PC-9 (cell line): ENCODE data around the gene VPS11. TPM values are rescaled to one million over a fixed set of nuclear protein-coding genes. Genes with fewer than 3 reads are reported as not detected.

ENCODE experiments used
- BruUV-seq: library from RNA; stranded (reverse); fragments of 400-500 nt; replicated peaks from 2 replicates; lab custom pipeline; 2021; lab: Mats Ljungman, UMichigan
- CTCF ChIA-PET: fragments of 300-600 bp; sonication (Branson Sonifier 250); formaldehyde crosslinking; loops from one replicate; lab custom pipeline; 2022; ENCODE audit warnings: antibody characterized with exemption; lab: Charles Lee
- POLR2A ChIA-PET: fragments of 300-600 bp; sonication (Branson Sonifier 250); formaldehyde crosslinking; loops from one replicate; lab custom pipeline; 2022; ENCODE audit warnings: antibody characterized with exemption; ENCODE audit not compliant: unreplicated experiment; lab: Charles Lee
- DNase-seq, 2 experiments: peaks; one replicate each; pipeline versions ENCODE4 v3.0.0 to v3.0.0-alpha.2; 2015 to 2022; ENCODE audit warnings: mixed read lengths in 1 of 2
- H2AFZ ChIP-seq: fragments of 200-600 bp; sonication (generic); 2 replicates; pipeline ENCODE4 v1.8.1; 2017; ENCODE audit warnings: antibody characterized with exemption
- H3F3A ChIP-seq: fragments of 200-600 bp; sonication (generic); 2 replicates; pipeline ENCODE4 v1.8.1; 2017; ENCODE audit warnings: antibody characterized with exemption, mild to moderate bottlenecking, low read depth; ENCODE audit not compliant: insufficient read depth
- H3K27ac ChIP-seq: fragments of 200-600 bp; sonication (generic); 2 replicates; pipeline ENCODE4 v1.6.1; 2016; ENCODE audit warnings: mixed run types
- H3K27me3 ChIP-seq: fragments of 200-600 bp; sonication (generic); 2 replicates; pipeline ENCODE4 v1.6.1; 2016; ENCODE audit warnings: low read depth, mixed run types; ENCODE audit not compliant: insufficient read depth
- H3K36me3 ChIP-seq: fragments of 200-600 bp; sonication (generic); 2 replicates; pipeline ENCODE4 v1.6.1; 2016; ENCODE audit warnings: low read depth, mixed run types
- H3K4me1 ChIP-seq: fragments of 200-600 bp; sonication (generic); replicated peaks from 2 replicates; pipeline ENCODE4 v1.6.1; 2016; ENCODE audit warnings: mixed run types; ENCODE audit not compliant: insufficient read depth
- H3K4me2 ChIP-seq: fragments of 200-600 bp; sonication (generic); 2 replicates; pipeline ENCODE4 v1.6.1; 2017; ENCODE audit warnings: mixed run types
- H3K4me3 ChIP-seq: fragments of 200-600 bp; sonication (generic); 2 replicates; pipeline ENCODE4 v1.6.1; 2016; ENCODE audit warnings: mixed run types
- H3K79me2 ChIP-seq: fragments of 200-600 bp; sonication (generic); 2 replicates; pipeline ENCODE4 v1.6.1; 2017; ENCODE audit warnings: low read depth, mixed run types
- H3K9me2 ChIP-seq: fragments of 200-600 bp; sonication (generic); 2 replicates; pipeline ENCODE4 v1.8.1; 2017; ENCODE audit warnings: mild to moderate bottlenecking; ENCODE audit not compliant: insufficient read depth
- H3K9me3 ChIP-seq: fragments of 200-600 bp; sonication (generic); 2 replicates; pipeline ENCODE4 v1.8.1; 2016; ENCODE audit warnings: low read depth; ENCODE audit not compliant: insufficient read depth
- H4K20me1 ChIP-seq: fragments of 200-600 bp; sonication (generic); 2 replicates; pipeline ENCODE4 v1.8.1; 2017; ENCODE audit not compliant: insufficient read depth
- EZH2 ChIP-seq: fragments of 200-600 bp; sonication (generic); IDR thresholded peaks from 2 replicates; pipeline ENCODE4 v1.8.0; 2017; ENCODE audit warnings: antibody characterized with exemption, low read depth
- intact Hi-C: fragments of 100-400 bp; cut with micrococcal nuclease; formaldehyde crosslinking; loops from one replicate; pipeline ENCODE4 v1.10.0; 2022; ENCODE audit not compliant: unreplicated experiment
- total RNA-seq: library from RNA; stranded (reverse); gene quantifications from 2 replicates; pipeline ENCODE4 v1.2.3, GENCODE V29; 2021
- TF ChIP-seq, protein P1 (sequence below): fragments of 200-600 bp; sonication (generic); conservative IDR thresholded peaks from 2 replicates; pipeline ENCODE4 v1.6.1; 2017; ENCODE audit warnings: mixed run types, antibody characterized with exemption, mild to moderate bottlenecking, moderate library complexity

Gene VPS11
- total RNA-seq, 1 experiment from 2014 or later, result 21.1 TPM

DNA sequence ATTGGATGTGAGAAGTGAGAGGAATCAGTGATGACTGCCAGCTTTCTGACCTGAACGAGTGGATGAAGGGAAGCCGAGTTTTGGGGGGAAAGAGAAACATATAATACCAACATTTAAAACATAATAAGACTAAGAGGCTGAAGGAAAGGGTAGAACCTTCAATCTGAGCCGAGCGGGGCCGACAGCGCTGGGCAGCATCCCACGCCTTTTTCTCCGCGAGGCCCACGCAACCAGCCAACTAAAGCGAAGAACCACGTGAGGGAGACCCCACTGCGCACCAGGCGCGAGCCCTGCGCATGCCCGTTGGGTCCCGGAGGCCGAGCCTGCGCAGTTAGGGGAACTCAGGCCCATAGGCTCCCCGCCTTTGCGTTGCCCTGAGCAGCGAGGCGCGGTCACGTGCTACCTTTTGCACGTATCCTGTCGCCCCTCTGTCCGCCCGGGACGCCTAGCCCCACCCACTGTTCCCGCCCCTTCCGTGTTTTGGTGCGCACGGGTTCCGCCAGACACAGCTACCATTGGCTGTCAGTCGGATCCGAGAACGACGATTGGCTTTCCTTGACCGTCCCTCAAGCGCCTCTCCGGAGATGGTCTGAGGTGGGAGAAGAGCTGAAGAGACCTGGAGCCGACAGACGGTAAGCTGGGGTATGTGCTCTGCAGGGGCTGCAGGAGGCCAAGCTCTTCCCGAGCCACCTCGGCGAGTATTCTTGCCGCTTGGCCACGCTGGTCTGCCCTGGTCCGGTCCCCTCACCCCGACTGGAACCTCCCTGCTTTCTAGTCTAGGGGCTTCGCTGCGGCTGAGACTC is 53.6 kb downstream of the VPS11 start, which contains the start of gene HINFP:
Gene HINFP (plus strand): TSS at position 573 of the 803 bp plus-strand sequence. CDS start 5,365 bp downstream, outside the sequence.
- Histone ChIP-seq H3F3A (peaks cover 22% of the 10 kb centered on the region; the same call in 1 of the 2 replicates), H3K9me3 (no peaks in the 10 kb centered on the region), H3K27me3 (no peaks in the 10 kb centered on the region), H3K4me1 (peaks cover 18% of the 10 kb centered on the region), H2AFZ (peak within 1 kb of the TSS; percentile 92), H3K4me2 (peak within 1 kb of the TSS; percentile 97), H4K20me1 (peaks cover 7% of the 10 kb centered on the region; the same call in 1 of the 2 replicates), H3K36me3 (peaks cover 12% of the 10 kb centered on the region; the same call in 1 of the 2 replicates), H3K79me2 (peaks cover 29% of the 10 kb centered on the region), H3K27ac (peak within 1 kb of the TSS; percentile 10; the same call in 1 of the 2 replicates), H3K4me3 (peak within 1 kb of the TSS; percentile 75), H3K9me2 (no peaks in the 10 kb centered on the region)
- no peak for TF ChIP-seq EZH2
- TF ChIP-seq, protein P1, sequence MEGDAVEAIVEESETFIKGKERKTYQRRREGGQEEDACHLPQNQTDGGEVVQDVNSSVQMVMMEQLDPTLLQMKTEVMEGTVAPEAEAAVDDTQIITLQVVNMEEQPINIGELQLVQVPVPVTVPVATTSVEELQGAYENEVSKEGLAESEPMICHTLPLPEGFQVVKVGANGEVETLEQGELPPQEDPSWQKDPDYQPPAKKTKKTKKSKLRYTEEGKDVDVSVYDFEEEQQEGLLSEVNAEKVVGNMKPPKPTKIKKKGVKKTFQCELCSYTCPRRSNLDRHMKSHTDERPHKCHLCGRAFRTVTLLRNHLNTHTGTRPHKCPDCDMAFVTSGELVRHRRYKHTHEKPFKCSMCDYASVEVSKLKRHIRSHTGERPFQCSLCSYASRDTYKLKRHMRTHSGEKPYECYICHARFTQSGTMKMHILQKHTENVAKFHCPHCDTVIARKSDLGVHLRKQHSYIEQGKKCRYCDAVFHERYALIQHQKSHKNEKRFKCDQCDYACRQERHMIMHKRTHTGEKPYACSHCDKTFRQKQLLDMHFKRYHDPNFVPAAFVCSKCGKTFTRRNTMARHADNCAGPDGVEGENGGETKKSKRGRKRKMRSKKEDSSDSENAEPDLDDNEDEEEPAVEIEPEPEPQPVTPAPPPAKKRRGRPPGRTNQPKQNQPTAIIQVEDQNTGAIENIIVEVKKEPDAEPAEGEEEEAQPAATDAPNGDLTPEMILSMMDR, result no peak
- no TSS peak for BruUV-seq
- peak; percentile 99 for DNase-seq
- CTCF ChIA-PET, result interaction anchor here (0.6 to 1.1 kb wide), 4 partner anchors 19 to 354 kb away, joined by 3 to 6 read pairs (median 4); partner anchors contain the start of gene DPAGT1
- intact Hi-C loops, result loop anchor here (2.0 kb wide), 1 partner anchor 14 kb away; the partner anchor contains the start of gene C2CD2L
- POLR2A ChIA-PET, result interaction anchor here (0.5 to 1.1 kb wide), 17 partner anchors 13 to 1970 kb away, joined by 3 to 8 read pairs (median 4); partner anchors contain the start of gene C2CD2L

DNA sequence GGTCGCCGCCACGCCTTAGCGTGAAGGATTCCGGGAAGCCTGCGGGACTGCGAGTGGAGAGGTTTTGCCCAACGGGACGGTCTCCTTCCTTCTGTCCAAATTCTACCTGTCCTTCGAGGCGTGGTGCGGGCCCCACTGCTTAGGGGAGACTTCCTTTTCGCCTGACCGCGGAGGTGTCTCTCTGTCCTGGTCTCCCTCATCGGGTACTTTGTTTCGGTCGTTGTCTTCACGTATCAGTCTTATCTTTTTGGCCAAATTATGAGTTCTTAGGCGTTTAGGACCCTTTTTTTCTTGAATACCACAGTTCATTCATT is 54.1 kb downstream of the VPS11 start:
- Histone ChIP-seq H3K9me2 (no peaks in the 10 kb centered on the region), H4K20me1 (peaks cover 7% of the 10 kb centered on the region; the same call in 1 of the 2 replicates), H3K4me1 (peaks cover 18% of the 10 kb centered on the region), H3K79me2 (peaks cover 29% of the 10 kb centered on the region), H3K36me3 (peaks cover 12% of the 10 kb centered on the region; the same call in 1 of the 2 replicates), H3F3A (peaks cover 28% of the 10 kb centered on the region; the same call in 1 of the 2 replicates), H3K4me2 (peak overlapping the region; percentile 97), H3K9me3 (no peaks in the 10 kb centered on the region), H3K27ac (no peak overlapping the region), H3K4me3 (peak overlapping the region; percentile 75), H3K27me3 (no peaks in the 10 kb centered on the region), H2AFZ (peak overlapping the region; percentile 92)
- TSS peak; percentile 76 for BruUV-seq
- TF ChIP-seq, protein P1, result no peak
- no peak for TF ChIP-seq EZH2
- peak in 1 of 2 experiments; percentile 36 for DNase-seq
- intact Hi-C loops, result loop anchor here (2.0 kb wide), 1 partner anchor 15 kb away; the partner anchor contains the start of gene C2CD2L
- POLR2A ChIA-PET, result interaction anchor here (0.5 to 1.1 kb wide), 12 partner anchors 14 to 1971 kb away, joined by 3 to 8 read pairs (median 5); partner anchors contain the start of gene C2CD2L
- CTCF ChIA-PET, result interaction anchor here (0.6 to 0.8 kb wide), 3 partner anchors 75 to 353 kb away, joined by 3 to 6 read pairs (median 3); no protein-coding TSS in a partner anchor

DNA sequence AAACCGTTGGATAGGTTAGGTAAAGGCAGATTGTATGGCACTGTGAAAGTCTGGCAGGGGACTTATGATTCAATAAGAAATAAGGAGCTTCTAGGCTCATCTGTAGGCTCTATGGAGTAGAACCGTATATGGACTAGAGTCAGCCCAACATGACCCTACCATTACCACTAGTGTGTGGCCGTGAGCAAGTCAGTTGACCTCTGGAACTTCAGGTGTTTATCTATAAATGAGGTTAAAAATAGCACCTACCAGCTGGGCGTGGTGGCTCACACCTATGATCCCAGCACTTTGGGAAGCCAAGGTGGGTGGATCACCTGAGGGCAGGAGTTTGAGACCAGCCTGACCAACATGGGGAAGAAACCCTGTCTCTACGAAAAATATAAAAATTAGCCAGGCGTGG is 58.2 kb downstream of the VPS11 start:
- Histone ChIP-seq H3K36me3 (peaks cover 17% of the 10 kb centered on the region; the same call in 1 of the 2 replicates), H3K4me1 (peaks cover 7% of the 10 kb centered on the region), H3F3A (peaks cover 20% of the 10 kb centered on the region; the same call in 1 of the 2 replicates), H3K9me2 (no peaks in the 10 kb centered on the region), H3K4me3 (no peak overlapping the region), H3K79me2 (peaks cover 29% of the 10 kb centered on the region), H3K4me2 (no peak overlapping the region), H3K27me3 (no peaks in the 10 kb centered on the region), H3K27ac (no peak overlapping the region), H4K20me1 (peaks cover 7% of the 10 kb centered on the region; the same call in 1 of the 2 replicates), H3K9me3 (no peaks in the 10 kb centered on the region), H2AFZ (no peak overlapping the region)
- no peak for DNase-seq
- no TSS peak for BruUV-seq
- TF ChIP-seq, protein P1, result no peak
- TF ChIP-seq EZH2, result no peak
- CTCF ChIA-PET, result no interaction called here
- POLR2A ChIA-PET, result interaction anchor here (0.6 kb wide), 1 partner anchor 129 kb away, joined by 3 read pairs; no protein-coding TSS in a partner anchor
- intact Hi-C loops, result no loop called here
